Measurements from ENCODE around the gene PRKN.
A peak's percentile ranks its signal among the peaks of the same experiment; 100 is the strongest.

PRKN gene

GRCh38 chr6:161554883-161555282 lies 1172.7 kb downstream of the PRKN start:
- no peak for DNase-seq

- DNase-seq: no peak
These were observed 1177.5 kb downstream of the PRKN start for GRCh38 chr6:161549977-161550655.

DNA sequence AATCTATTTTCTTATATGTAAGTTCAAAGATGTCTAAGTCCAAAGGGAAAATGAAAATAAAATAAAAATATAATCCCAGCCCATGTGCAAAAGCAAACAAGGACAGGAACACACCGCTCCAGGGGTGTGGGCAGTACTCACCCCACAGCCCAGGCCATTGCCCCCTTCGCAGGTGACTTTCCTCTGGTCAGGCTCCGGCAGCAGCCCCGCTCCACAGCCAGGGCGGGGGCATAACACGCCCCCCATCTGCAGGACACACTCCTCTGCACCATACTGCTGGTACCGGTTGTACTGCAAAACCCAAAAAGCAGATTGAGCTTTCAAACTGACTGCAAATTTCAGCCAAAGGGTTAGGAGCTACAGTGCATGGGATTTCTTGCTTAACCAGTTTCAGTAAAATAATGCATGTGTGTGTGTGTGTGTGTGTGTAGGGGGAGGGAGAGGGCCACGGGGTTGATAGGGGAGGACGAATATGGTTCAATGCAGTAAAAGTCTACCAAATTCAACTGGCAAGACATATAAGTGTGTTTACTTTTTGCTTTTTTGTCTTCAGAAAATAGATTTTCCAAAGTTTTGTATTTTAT lies 1178.8 kb downstream of the PRKN start:
- no peak for DNase-seq

GRCh38 chr6:161547617-161548016 lies 1179.9 kb downstream of the PRKN start:
- DNase-seq: no peak

DNA sequence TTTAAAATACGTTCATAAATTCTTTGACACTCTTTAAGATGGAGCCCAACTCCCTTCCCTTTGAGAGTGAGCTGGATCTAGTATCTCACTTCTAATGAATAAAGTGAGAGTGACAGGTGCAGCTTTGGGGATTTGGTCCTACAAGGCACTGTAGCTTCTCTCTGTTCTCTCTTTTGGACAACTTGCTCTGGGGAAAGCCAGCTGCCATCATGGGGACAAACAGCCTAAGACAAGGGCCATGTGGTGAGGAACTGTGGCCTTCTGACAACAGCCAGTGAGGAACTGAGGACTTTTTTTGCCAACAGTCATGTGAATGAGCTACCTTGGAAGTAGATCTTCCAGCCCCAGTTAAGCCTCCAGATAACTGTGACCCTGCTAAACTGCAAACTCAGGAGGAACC lies 1180.9 kb downstream of the PRKN start:
- DNase-seq: no peak

- DNase-seq: no peak
These were observed 1181.8 kb downstream of the PRKN start for GRCh38 chr6:161545741-161546140.

DNA sequence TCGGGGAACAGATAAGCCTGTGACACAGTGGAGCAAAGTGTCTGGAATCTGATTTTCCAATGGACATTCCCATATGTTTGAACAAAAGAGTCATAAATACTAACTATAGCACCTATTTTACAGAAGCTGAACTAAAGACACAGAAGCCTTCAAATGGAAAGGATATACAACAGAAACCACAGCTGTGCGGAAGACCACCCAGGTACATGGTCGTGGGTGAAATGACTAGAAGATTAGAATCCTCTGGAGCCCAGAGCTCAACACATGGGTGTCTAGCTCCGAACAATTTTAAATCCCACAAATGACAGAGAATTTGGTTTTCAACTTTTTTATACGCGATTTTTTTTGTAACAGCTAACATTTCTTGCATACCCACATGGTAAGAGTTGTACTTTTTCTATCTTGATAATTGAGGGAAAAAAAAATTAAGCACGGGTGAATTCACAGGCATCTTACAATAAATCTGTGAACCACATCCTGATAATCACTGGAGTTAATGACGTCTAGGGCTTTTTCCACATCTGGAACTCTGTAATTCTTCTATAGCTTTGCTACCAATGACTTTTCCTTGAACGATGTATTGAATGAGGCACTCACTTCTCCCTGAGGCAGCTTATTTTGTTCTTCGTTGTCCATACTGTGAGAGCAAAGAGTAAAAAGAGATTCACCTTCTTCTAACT lies 1182.6 kb downstream of the PRKN start:
- no peak for DNase-seq

DNA sequence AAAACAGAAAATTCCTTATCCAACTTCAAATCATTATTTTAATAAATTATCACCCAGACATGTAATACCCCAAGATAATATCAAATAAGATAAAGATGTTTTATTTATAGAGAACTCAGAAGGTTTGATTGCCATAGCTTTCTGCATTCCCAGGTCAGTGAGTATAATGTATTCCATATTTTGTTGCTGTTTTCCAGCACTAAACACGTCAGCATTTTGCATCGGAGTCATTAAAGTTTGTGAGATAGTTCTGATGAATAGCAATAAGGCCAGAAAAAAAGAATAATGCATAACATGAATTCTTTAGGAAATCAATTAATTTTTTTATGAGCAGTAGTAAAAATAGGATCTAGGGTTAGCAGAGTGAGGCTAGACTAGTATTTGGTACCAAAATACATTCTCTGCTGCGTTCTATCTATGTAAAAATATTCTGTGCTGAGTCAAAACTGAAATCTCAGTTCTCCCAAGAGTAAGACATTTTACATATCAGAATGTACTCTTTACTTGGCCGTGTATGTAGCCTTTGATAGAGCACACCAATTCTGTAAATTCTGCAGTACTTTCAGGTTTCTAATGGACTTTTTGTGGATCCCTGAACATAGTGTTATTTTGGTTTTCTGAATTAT lies 1183.8 kb downstream of the PRKN start:
- DNase-seq: no peak

- DNase-seq: no peak
These were observed 1185.1 kb downstream of the PRKN start for GRCh38 chr6:161542346-161542980.

- no peak for DNase-seq
These were observed 1187.0 kb downstream of the PRKN start for GRCh38 chr6:161540532-161540931.

- no peak for DNase-seq
These were observed 1191.3 kb downstream of the PRKN start for GRCh38 chr6:161536224-161536630.

DNA sequence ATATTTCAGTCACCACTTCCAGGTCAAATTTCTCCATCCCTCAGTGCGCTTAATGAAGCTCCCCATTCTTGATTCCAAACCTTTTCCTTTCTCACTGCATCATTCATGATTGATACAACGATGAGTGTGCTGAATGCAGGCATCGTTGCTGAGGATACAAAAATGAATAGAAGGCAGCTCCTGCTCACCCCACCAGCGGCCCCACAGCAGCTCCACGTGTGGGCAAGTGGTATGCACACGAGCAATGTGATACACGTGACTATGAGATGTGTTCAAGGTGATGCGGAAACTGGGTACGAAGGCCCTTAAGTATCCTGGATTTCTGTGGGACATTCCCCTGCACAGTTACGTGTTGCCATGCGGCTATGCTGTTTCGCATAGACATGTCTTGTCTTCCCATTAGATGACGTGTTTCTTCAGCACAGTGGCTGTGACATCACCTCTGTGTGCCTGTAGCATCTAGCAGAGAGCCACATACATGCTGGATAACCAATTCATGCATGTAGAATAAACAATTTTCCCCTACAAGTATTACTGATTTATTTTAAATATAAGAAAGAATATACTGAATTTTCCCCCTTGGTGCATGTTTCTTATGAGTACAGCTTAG lies 1193.2 kb downstream of the PRKN start:
- DNase-seq: no peak

DNA sequence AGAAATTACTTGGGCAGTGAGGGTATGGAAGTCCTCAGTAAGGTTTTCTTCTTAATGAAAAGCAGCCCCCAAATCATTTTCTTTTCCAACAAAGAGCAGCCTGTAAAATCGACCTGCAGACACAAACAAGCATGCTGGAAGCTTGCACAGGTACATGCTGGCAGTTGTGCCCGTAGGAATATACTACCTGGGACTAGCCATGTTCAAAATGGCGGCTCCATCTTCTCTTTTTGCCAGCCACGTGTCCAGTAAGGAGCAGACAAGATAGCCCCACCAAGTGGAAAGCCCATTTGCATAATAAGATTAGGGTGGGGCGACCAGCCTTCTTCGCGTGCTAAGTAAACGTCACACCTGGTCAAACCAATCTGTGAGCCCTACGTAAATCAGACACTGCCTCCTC lies 1194.3 kb downstream of the PRKN start:
- no peak for DNase-seq

- DNase-seq: no peak
These were observed 1195.0 kb downstream of the PRKN start for GRCh38 chr6:161532536-161532935.

DNA sequence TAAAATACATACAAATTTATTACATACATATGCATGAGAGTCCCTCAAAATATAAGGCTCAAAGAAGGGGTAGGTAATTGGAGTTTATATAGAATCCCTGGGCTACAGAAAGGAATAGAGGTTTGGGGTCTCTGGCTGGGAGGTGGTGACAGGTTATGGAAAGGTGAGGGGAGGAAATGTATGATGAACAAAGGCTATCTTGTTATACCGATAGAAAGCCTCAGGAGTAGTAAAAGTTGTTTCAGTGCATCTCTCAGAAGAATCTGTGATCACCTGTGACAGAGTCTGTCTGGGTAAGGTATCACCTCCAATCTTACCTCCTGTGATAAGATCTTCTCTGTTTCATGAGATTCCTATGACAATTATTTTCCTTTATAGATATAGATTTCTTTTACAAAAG lies 1200.8 kb downstream of the PRKN start:
- DNase-seq: no peak

DNA sequence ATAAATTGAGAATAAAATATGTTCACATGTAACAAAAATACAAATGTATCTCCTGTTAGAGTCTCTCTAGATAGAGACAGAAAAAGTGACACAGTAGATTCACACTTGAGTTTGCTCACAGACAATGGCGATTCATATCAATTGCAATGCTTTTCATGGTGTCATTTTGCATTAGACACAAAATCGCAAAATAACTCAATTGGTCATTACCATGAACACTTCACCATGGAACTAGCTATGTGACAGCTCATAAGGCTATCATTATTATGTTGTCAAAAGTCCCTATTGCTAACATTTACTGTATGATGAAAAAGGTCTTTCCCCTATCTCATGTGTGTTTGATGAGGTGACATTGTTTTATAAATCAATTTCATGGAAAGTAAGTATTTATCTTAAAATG lies 1204.2 kb downstream of the PRKN start:
- no peak for DNase-seq

GRCh38 chr6:161522276-161522675 lies 1205.3 kb downstream of the PRKN start:
- DNase-seq: no peak

- DNase-seq: no peak
These were observed 1216.0 kb downstream of the PRKN start for GRCh38 chr6:161511447-161512095.

DNA sequence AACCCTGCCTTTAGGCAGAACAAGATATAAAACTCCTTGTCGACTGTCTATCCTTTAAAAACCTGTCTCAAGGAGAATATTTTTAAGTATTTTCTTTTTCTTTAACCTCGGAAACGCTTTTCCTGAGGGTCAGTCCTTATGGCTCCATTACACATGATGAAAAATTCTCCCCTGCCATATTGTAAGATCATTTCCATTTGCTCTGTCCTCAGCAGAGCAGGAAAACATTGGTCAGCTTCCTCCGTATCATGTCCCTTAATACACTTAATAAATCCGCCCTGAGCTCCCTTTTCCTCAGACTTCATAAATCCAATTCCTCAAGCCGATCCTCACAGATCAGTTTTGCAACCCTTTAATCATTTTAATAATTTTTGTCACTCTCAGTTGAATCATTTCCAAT lies 1219.2 kb downstream of the PRKN start:
- no peak for DNase-seq

- no peak for DNase-seq
These were observed 1220.2 kb downstream of the PRKN start for GRCh38 chr6:161507375-161507774.

DNA sequence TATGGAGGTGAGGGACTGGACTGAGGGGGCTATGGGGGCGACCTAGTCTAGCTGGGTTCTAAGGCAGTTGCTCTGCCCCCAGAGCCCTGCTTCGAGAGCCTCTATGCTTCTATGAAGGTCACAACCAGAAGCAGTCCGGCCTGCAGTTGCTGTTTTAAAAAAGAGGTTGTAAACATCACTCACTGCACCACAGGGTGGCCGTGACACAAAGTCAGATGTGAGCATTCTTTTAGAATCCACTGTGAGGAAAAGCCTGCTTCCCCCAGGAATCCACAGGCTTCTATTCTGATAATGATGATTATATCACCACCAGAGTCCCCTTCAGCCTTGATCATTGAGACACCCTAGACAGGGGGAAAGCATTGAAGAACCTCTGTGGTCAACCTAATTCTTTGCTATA lies 1224.0 kb downstream of the PRKN start:
- no peak for DNase-seq

DNA sequence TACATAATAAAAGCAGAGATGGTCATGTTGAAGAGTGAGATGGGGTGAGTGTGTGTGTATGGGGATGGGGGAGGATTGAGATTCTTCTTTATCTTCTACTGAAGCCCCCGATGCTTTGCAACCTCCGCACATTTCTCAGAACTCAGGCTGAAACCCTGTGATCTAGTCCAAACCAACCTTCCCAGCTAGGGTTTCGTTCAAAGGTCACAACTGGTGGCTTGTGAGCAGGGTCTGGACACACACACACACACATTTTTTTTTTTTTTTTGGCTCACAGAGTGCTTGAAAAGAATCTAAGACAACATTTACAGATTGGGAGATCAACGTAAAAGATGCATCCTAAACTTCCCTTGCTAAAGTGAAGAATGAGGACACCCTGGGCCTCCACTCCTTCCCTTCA lies 1228.7 kb downstream of the PRKN start:
- no peak for DNase-seq

DNA sequence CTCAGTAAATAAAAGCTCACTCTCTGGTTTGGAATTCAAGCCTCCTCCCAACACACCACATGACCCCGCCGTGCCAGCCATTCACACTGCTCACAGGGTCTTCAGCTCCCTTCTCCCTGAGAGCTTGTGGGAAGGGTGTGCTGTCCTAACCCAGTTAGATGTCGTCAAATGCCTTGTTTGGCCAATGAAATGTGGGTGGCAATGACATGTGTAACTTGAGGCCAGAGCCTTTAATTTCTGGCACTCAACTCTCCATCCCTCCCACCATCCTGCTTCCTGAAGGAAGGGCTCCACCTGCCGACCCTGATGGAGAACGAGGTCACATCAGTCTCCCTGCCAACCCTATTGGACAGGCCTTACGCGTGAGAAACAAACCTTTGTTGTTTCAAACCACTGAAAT lies 1229.2 kb downstream of the PRKN start:
- peak; percentile 86 for DNase-seq
